Activated naive CD4-positive, alpha-beta T cell treated with Interleukin-2 at 50 U/mL for 16 hours (primary cell): ENCODE measurements around the gene ANKRD31.
"Not testable (repeated sequence)": the region's sequence is repeated elsewhere in the genome, so short reads cannot be mapped to it uniquely, and the experiment has no call there.

Experiments
- DNase-seq: peaks from one replicate; pipeline ENCODE4 v3.0.0-alpha.2; 2020

Gene ANKRD31

DNA sequence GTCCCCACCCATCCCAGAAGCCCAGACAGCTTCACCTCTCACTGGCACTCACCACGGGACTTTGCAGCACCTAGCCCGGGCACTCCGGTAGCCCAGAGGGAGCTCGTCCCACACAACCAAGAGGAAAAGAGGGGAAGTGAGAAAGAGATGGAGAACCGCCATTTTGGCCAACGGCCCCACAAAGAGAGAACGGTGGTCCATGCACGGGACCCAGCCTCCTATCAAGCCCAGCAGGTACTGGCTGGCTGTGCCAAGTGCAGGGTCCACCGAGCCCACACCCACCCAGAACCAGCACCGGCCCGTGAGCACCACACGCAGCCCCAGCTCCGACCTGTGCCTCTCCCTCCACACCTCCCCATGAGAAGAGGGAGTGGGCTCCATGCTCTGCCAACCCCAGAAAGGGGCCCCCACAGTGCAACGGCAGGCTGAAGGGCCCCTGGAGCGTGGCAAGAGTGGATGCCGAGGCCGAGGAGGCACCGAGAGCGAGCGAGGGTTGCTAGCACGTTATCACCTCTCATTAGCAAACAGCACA is 105.8 kb downstream of the ANKRD31 start:
- DNase-seq, result no peak

DNA sequence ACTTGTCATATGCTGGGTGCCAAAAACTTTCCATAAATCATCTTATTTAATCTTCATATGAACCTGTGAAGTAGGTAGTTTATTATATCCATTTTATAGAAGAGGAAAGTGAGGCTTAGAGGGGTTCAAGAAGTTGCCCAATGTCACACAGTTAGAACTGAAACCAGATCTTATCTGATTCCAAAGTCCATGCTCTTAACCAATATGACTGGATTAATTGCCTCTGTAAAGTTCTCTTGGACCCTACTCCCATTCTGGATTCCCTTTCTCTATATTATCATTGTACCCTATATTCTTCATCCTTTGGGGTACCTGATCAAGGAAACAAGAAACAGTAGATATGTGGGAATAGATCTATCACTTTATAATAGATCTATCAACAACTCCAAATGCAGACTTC is 119.8 kb downstream of the ANKRD31 start:
- DNase-seq, result no peak

DNA sequence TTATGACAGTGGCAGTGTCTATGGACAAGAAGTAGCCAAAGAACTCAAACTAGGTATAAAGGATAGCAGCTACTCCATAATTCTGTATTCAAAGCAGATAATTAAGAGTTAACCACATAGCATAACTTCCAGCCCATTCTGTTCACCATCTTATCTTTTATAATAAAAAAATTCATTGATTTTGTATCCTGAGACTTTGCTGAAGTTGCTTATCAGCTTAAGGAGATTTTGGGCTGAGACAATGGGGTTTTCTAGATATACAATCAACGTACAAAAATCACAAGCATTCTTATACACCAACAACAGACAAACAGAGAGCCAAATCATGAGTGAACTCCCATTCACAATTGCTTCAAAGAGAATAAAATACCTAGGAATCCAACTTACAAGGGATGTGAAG is 122.4 kb downstream of the ANKRD31 start:
- not testable (repeated sequence) for DNase-seq

DNA sequence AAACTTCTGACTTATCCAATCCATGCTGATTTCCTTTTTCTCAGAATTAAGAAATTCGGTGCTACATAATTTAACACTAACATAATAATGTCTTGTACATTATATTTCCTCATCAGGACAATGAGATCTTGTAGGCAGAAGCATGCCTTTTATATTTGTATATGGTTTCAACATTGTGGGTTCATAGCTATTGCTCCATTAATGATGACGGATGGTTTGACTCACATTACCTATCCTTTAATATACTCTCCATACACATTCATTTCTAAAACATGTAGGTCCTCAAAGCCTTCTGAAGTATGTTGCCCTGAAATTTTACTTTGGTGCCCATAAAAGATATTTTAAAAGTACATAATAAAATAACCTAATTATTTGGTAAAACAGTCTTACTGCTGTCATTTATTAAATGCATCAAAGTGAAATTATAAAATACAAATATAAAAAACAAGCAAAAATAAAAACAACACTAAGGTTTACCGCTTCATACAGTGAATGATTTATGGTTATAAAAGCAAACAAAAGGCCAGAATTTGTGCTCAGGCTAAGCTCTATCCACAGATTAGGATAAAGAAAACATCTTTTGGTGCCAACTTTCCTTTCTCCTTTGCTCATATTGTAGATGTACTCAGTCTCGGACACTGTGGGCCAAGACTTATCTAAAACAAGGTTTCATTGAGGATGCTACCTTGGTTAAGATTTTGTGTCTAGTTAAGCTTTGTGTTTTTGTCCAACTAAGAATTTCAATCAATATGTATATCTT is 123.1 kb downstream of the ANKRD31 start:
- DNase-seq, result no peak

DNA sequence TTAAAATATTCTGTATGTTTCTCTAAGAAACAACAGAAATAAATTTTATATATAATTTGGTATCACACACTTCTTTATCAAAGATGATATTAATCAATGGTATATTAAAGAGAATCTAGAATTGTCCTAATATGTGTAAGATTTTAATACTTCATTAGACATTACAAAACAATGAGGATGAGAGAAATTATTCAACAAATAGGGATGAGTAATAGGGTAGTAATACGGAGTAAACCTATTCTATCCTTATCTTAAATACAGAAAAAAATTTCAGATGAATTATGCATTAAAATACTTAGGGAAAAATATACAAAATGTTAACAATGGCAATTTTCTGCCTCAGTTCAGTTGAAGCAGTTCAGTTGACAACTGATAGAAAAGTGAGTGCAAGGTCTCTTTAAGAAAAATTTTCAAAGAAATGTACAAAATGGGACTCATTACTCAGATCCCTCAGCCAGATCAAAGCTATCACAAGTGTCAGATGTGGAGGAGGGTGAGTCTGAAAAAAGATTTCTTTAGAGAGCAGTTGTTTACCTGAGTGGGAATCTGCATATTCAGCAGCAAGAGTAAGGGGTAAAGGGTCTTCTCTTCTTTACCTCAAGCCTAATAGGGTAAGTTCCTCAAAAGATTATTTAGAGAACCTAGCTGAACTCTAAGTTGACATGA is 127.6 kb downstream of the ANKRD31 start:
- no peak for DNase-seq

DNA sequence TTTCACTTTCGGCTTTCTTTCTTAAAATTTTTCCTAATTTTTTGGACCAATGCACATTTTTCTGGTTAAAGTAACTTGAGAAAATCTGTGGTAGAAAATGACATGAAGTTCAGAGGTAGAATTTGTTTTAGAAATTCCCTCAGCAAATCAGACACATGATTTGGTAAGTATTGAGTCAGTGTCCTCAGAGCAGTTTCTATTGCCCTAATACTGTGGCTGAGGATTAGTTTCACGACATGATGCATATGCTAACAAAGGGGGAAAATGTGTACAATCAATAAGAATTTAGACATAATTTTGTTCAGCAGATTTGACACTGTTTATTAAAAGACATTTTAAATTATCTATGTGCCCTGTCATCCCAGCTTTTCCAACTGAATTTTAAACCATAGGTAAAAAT is 128.2 kb downstream of the ANKRD31 start:
- DNase-seq, result no peak

DNA sequence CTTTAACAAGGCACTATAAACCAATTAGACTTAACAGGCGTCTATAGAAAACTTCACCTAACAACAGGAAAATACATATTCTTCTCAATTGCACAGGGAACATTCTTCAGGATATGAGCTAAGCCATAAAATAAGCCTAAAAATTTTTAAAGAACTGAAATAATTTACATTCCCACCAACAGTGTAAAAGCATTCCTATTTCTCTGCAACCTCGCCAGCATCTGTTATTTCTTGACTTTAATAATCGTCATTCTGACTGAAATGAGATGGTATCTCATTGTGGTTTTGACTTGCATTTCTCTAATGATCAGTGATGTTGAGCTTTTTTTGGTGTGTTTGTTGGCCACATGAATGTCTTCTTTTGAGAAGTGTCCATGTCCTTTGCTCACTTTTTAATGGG is 140.7 kb downstream of the ANKRD31 start:
- DNase-seq, result not testable (repeated sequence)

DNA sequence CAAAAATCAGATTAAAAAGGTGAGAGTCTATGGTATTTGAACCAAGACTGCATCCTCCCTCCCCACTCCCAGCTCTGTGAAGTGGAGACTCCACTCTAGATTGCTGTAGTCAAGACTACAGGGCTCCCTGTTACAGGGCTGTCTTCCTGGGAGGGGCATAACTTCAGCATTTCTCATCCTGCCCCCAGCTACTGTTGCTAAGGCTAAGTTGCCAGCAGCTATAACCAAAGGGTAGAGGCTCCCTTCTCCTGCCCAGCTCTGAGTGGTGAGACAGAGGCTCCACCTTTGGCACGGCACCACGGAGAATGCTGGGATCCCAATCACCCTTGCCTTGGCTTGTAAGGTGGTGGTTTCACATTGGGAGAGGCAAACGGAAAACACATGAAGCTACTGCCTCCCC is 145.1 kb downstream of the ANKRD31 start:
- no peak for DNase-seq

DNA sequence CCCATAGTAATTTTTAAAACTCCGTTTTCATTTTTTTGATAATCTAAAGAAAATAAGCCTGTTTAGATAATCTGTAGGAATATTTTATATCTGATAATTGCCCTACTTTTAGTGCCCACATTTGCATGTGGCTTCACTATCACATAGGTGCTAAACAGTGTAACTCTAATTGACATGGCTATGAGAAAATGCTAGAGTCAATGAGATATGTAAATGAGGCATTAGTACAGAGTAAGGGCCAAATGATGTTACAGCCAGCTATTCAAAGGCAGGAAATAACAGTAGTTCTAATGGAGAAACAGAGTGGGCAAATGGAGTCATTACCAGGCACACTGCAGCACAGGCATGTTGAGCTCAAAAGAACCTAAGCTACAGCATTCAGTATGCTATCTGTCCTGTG is 147.0 kb downstream of the ANKRD31 start:
- DNase-seq, result no peak

DNA sequence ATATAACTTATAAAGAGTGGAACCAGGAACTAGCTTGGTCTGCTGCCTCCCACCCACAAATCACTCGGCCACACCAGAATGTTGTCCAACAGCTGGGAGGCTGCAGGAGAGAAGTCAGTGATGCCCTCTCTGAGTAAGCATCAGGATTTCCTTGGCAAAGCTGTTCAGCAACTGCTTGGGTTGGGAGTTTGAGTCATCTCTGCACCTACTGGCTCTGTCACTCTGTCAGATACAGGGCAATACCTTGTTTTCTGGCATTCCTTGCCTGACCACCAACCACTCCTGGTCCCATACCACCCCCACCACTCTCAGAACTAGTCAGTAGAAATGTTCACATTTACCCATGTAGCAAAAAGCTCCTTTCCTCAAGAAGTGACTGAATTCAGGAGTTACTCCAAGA is 147.5 kb downstream of the ANKRD31 start:
- DNase-seq, result peak; percentile 3

DNA sequence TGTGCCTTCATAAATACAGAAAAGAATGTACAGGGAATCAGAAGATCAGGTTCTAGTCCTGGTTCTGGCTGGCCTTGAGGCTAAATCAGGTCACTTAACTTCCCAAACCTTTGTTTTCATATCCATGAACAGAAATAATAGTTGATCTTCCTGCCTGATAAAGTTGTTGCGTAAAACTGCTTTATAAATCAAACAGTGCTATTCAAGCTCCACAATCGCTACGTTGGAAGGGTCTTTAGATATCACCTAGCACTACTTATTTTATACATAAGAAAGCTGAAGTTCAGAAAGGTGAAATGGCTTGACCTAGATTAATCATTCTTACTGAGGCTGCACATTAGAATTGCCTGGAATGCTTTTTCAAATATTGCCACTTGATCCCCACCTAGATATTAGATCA is 148.0 kb downstream of the ANKRD31 start:
- DNase-seq, result no peak

DNA sequence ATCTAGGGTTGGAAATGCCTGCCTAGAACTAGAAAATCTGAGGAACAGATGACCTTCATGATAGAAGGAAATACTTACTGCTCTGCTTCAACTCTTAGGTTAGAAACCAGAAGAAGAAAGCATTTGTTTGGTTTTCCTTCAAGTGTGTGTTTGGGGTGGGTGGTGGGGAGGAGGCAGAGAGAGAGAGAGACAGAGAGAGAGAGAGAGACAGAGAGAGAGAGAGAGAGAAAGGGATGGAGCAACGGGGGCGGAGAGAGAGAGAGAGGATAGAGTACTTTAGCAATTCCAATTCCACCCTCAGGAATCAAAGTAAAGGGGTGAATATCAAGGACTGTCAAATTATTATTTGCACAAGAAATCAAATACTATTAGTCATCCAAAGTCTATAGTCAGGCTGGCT is 155.2 kb downstream of the ANKRD31 start:
- DNase-seq, result no peak

DNA sequence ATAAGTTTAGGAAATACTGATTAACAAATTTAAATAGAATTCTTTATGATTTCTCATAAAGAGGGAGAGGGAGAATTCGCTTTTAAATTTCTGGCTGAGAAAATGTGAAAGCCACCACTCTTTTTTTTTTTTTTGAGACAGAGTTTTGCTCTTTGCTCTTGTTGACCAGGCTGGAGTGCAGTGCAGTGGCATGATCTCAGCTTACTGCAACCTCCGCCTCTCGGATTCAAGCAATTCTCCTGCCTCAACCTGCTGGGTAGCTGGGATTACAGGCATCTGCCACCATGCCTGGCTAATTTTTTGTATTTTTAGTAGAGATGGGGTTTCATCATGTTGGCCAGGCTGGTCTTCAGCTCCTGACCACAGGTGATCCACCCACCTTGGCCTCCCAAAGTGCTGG is 157.3 kb downstream of the ANKRD31 start:
- not testable (repeated sequence) for DNase-seq

DNA sequence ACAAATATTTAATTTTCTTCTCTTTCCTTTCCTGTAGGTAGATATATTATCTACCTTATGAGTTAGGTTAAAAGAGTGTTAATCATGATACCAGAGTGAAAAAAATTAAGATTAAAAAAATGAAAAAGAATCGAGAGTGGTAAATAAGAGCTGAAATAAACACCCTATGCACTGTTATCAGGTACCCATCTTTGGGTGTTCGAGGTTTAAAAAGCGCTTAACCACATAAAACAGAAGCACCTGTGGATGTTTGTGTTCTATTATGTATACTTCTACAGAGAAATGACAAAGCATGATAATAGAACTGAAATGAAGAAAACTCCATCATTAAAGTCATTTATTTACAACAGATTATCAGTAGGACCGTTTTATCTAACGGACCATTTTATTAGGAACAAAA is 158.7 kb downstream of the ANKRD31 start:
- DNase-seq, result no peak

DNA sequence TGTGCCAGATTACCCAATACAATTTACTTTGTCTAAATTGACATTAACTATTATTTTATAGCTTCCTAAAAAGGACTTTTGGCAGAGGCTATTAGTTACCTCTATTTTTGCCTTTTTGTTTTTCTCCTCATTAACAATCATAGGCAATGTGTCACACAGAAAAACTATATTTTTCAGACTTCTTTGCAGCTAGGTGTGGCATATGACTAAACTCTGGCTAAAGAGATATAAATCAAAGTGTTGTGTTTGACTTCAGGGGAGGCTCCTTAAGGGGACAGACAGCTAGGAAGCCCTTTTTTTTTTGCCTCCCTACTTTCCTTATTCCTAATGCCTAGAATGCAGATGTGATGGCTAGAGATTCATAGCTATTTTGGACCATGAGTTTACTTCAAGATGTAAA is 164.6 kb downstream of the ANKRD31 start:
- no peak for DNase-seq

DNA sequence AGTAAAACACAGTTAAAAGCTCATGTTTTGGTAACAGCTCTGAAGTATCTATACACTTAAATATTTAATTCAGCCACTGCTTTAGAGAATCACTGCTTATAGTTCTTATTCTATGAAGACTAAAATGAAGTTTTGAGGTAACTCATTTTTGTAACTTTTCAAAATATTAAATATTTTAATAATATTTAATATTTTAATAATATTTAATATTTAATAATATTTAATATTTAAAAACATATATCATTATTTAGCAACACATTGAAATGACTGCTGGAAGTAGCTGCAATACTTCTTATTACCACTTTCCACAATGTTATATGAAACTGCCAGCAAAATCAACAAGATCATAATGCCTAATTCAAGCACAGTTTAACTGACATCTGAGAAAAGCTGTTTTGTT is 165.6 kb downstream of the ANKRD31 start:
- no peak for DNase-seq

DNA sequence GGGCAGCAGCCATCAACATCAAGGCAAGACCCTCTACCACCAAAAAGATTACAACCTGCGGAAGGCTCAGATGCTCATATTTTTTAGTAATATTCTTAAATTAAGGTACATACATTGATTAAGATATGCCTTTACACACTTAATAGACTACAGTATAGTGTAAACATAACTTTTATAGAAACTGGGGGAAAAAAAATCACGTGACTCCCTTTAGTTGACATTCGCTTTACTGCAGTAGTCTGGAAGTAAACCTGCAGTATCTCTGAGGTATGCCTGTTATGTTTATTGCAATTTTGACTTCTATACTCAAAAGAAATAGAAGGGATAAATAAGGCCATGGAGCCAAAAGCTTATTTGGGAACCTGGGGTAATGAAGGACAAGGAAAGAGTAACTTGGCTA is 169.2 kb downstream of the ANKRD31 start:
- no peak for DNase-seq

DNA sequence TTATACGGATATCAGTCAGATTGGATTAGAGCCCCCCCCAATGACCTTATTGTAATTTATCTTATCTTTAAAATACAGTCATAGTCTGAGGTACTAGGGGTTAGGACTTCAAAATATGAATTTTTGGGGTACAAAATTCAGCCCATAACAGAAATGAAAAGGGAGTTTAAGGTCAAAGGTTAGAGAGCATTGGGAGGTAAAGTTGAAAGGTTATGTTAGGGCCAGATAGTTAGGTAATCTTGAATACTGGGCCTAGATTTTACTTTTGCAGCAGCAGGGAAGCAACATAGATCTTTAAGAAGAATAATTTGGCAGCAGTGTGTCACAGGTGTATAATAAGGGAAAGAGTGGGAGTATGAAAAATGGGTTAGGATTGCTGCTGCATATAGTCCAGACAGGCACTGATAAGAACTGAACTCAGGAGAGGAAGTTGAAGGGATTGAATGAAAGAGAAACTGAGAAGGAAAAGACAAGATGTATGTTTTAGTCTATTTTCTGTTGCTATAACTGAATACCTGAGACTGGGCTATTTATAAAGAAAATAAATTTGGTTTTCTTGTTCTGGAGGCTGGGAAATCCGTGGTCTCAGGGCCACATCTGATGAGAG is 173.7 kb downstream of the ANKRD31 start:
- no peak for DNase-seq

DNA sequence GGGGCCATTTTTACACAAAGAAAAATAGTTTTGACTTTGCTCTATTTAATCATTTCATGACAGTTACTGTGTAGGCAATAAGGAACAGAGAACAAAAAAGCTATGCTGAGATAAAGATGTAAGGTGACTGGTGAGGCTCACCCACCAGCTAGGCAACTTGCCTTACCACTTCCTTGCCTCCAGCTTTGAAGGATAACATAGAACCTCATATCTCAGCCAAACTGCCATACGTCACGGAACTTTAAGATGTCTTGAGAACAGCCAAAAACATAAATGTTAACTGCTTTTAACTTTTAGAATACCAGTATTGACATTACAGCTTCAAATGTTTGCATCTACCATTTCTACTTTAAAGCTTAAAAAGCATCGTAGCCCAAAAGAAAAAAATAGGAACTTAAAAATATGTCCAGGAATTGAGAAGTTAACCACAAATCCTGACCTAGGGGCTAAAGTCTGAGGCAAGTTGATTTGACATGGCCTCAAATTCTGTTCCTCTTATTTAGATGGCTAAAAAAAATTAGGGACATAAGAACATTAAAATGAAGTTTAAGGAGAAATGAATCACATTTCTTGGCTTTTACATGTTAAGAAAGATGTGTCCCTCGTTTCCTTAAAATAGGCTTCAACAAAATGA is 176.6 kb downstream of the ANKRD31 start:
- DNase-seq, result peak; percentile 13

DNA sequence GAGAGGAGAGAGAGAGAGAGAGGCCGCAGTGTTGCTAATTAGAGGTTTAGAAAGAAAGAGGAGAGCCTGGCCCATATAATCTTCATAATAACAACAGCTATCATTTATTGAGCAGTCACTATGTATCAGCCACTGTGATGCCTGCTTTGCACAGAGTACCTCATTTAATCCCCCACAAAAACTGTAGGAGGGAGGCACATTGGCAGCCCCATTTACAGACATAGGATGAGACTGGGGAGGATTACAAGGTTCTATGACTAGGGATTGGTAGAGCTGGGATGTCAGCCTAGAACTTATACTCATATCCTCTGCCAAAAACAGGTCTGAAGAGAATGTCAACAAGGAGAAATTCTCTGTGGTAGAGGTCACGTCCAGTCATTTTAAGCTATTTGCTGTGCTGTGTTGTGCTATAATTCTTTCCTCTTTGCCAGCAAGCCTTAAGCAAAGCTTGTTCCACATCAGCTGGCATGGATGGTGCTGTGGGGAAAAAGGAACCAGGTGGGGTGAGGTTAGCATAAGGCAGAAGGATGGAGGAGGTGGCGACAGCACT is 177.6 kb downstream of the ANKRD31 start:
- no peak for DNase-seq

DNA sequence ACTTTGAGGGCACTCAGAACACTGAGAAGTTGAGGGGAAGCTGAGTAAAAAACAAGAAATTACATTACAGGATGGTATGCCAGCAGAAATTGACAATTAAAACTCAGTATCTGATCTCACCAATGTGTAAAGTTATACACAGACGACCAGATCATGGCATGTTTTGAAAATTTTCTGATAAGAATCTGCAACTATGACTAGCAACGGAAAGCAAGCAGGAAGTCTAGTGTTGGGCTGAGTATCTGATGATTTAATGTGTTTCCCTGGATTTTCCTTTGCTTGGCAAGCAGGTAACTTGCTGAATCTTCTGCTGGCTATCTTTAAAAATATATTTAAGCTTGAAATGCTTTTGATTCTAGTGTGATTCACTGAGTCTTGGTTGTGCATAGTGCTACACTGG is 179.1 kb downstream of the ANKRD31 start:
- DNase-seq, result no peak

DNA sequence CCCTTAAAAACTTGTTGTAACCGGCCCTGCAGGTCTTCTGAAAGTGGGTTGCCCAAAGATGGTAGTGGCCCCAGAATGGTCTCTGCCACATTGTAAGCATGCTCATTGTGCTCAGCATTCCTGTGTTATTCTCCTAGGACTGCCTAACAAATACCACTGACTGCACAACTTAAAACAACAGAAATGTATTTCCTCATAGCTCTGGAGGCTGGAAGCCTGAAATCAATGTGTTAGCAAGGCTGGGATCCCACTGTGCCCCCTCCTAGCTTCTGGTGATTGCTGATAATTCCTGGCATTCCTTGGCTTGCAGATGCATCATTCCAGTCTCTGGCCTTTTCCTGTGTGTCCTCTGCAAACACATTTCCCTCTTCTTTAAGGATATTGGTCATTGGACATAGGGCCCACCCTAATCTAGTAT is 180.9 kb downstream of the ANKRD31 start:
- DNase-seq, result no peak
